Activated T-cell treated with anti-CD3 and anti-CD28 coated beads, Interleukin-2, amount 50 U/mL, for 72 hours (primary cell): ENCODE data around the gene ARRDC3. TPM values are rescaled to one million over a fixed set of nuclear protein-coding genes. Genes with fewer than 3 reads are reported as not detected.

Experiments
- ATAC-seq, 2 donors: fragments of 150-1000 bp; cut with Tn5 transposase; replicated peaks in 1 of 2; 2 replicates each; pipeline ENCODE4 v1.10.0; 2021; ENCODE audit warnings: moderate library complexity in 2 of 2, mild to moderate bottlenecking in 1 of 2
- DNase-seq, 2 donors: peaks; one replicate each; pipeline ENCODE4 v3.0.0; 2021 to 2022; ENCODE audit warnings: mixed read lengths in 1 of 2
- H3K27ac Mint-ChIP-seq: one replicate; pipeline ENCODE4 v1.8.0; 2022; ENCODE audit warnings: mild to moderate bottlenecking, moderate library complexity, mixed read lengths
- H3K27me3 Mint-ChIP-seq: one replicate; pipeline ENCODE4 v1.8.0; 2022; ENCODE audit warnings: low read depth, mixed read lengths
- H3K36me3 Mint-ChIP-seq, 2 donors: one replicate each; pipeline ENCODE4 v1.8.0; 2022; ENCODE audit warnings: mixed read lengths in 2 of 2, mild to moderate bottlenecking in 1 of 2; ENCODE audit not compliant: insufficient read depth in 2 of 2
- H3K4me1 Mint-ChIP-seq: one replicate; pipeline ENCODE4 v1.8.0; 2022; ENCODE audit warnings: low read depth, mixed read lengths
- H3K4me3 Mint-ChIP-seq, 2 donors: one replicate each; pipeline ENCODE4 v1.8.0; 2022; ENCODE audit warnings: mild to moderate bottlenecking in 2 of 2, mixed read lengths in 2 of 2, moderate library complexity in 2 of 2
- H3K9me3 Mint-ChIP-seq, 2 donors: one replicate each; pipeline ENCODE4 v1.8.0; 2022; ENCODE audit warnings: mixed read lengths in 2 of 2
- total RNA-seq, 2 donors: library from RNA; stranded (reverse); gene quantifications; one replicate each; pipeline ENCODE4 v1.2.3, GENCODE V29; 2022

Gene ARRDC3
- total RNA-seq, 2 donors from 2014 or later: 12.8 to 21.1 TPM

DNA sequence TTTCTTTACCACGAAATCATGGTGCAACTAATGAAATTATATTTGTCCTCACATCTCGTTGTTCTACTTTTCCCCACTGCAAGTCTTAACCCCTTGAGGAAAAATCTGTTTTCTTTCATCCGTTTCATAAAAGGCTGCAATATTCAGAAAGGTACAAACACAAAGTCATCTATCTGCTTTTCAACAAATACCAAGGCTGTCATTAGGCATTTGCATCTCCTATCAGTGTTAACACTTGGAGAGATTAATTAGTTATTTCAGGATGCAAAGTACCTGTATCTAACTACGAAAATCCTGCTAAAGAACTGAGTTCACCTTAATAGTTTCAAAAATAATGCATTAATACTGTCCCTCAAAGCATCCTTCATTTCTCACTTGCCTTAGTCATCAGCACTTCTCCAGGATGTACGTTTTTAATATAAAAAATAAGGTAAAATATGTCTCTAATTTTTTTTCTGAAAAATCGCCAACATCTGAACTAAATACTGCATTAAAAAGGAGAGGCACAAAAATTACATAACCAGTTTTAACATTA lies 1.8 kb downstream of the ARRDC3 start:
- Mint-ChIP-seq H3K4me3 (peak overlapping the region; percentile 94 to 98), H3K4me1 (peaks cover 34% of the 10 kb centered on the region), H3K36me3 (peaks cover 4 to 8% of the 10 kb centered on the region in 2 donors), H3K27ac (peak overlapping the region; percentile 96), H3K9me3 (no peaks in the 10 kb centered on the region), H3K27me3 (no peaks in the 10 kb centered on the region)
- no peak for DNase-seq
- no peak for ATAC-seq

DNA sequence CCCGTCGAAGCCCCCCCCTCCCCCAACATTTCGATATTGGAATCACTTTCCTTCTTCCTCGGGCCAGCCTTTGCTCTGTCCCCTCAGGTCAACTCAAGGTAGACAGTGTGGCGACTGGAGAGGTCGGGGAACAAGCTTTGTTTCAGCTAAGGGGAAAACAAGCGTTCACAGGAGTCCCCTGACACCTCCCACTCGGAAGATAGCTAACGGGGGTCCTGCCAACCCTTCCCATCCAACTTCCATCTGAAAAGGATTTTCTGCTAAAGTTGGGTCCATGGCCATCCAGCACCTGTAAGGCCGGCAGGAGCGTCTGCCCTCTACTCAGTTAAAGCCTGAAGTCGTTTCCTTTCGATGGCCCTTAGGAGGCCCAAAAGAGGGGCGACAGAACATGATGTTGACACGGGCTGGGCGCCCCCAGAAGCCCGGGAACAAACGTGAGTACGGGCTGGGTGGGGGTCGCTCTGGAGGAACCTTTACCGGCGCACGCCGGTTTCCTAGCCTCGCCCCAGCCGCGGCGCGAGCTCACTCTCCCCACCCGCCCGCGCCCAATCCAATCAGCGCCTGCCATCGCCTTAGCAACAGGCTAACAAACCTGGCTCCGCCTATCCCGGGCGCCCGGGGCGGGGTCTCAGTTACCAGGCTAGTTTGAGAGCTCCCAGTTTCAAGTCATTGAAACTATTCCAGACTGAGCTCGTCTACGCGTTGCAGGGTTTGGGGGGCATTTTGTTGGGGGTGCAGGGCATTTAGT lies 2.5 kb downstream of the ARRDC3 start:
- H3K27ac Mint-ChIP-seq: peak overlapping the region; percentile 96
- H3K27me3 Mint-ChIP-seq: no peaks in the 10 kb centered on the region
- DNase-seq (peak; percentile 95 to 96), ATAC-seq (peak; percentile 62 to 67)
- peaks cover 4 to 8% of the 10 kb centered on the region in 2 donors for H3K36me3 Mint-ChIP-seq
- H3K9me3 Mint-ChIP-seq: no peaks in the 10 kb centered on the region
- H3K4me1 Mint-ChIP-seq: peaks cover 41% of the 10 kb centered on the region
- H3K4me3 Mint-ChIP-seq: peak overlapping the region; percentile 94 to 98

DNA sequence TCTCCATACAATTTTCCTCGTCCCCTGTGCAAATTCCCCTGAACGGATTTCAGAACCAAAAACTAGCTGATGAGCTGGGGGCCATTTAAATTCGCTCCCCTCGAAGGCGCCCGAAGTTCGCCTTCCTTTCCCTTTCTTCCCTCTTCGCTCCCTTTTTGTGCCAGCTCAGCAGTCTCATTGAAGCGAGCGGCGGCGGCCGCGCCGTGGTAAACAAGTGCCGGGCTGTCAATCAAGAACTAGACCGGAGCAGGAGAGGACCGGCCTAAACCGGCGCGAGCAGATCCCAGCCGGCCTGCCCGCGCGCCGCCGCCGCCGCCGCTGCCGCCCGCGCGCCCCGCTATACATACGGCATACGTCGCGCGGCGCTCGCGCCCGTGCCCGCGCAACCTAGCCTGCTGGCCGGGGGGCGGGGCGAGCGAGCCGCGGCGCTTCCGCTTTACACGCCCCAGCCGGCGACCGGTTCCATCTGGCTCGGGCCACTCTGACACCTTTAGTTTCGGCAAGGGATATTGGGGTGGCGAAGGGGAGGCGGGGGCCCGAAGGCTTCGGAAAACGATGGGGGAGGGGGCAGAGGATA lies 3.1 kb downstream of the ARRDC3 start:
- H3K4me3 Mint-ChIP-seq: peak overlapping the region; percentile 94 to 98
- ATAC-seq: peak; percentile 71 to 76
- H3K27me3 Mint-ChIP-seq: no peaks in the 10 kb centered on the region
- peaks cover 45% of the 10 kb centered on the region for H3K4me1 Mint-ChIP-seq
- peak; percentile 93 to 97 for DNase-seq
- peak overlapping the region; percentile 96 for H3K27ac Mint-ChIP-seq
- peaks cover 4 to 10% of the 10 kb centered on the region in 2 donors for H3K36me3 Mint-ChIP-seq
- H3K9me3 Mint-ChIP-seq: no peaks in the 10 kb centered on the region

DNA sequence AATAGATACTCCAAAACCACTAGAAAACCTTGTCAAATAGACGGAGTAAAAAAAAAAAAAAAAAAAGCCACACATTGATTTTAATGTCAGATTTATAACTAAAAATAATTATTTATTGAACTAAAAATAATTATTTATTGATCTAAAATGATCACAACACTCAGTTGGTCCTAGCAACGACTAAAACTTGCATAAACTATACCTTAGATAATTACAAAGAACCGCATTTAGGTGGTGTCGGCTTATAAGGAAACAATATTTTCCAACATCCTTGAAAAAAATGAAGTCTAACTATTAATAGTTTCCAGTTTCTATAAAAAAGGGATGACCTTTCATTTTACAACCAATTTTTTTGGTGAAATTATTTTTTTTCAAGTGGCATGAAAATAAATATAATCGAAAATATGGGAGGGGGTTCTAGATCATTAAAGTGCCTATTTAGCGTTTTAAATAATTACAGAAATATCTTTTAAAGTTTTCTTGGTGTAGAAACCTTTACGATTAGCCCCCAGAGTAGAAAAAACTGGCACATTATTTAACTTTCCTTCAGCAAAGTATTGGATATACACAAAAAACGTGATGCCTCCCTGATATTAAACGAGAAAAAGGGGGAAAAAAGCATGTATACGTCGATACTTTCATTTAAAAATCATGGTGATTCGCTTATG lies 3.7 kb downstream of the ARRDC3 start:
- Mint-ChIP-seq H3K4me1 (peaks cover 46% of the 10 kb centered on the region), H3K36me3 (peaks cover 8 to 15% of the 10 kb centered on the region in 2 donors), H3K4me3 (peak overlapping the region; percentile 94 to 98), H3K27me3 (no peaks in the 10 kb centered on the region), H3K9me3 (no peaks in the 10 kb centered on the region), H3K27ac (peak overlapping the region; percentile 97)
- DNase-seq (no peak), ATAC-seq (no peak)

DNA sequence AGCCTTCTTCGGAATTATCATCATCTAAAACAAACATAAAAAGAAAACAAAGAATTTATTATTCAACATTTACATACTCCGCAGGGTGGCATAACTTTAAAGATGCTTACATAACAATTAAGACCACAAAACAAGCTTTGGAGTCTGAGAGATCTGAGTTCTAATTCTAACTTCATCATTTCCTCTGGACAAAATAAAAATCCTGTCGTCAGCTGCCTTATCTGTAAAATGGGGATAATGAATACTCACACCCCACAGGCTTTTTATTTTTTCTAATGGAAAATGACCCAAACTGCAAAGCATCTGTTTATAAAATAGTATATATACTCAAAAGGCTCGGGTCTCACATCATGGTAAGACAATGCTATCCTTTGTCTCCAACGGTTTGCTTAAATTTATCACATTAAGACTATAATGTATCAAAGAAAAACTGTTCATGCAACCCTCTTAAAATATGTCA lies 4.3 kb downstream of the ARRDC3 start:
- H3K4me3 Mint-ChIP-seq: peak overlapping the region; percentile 94 to 98
- H3K9me3 Mint-ChIP-seq: no peaks in the 10 kb centered on the region
- peaks cover 40% of the 10 kb centered on the region for H3K4me1 Mint-ChIP-seq
- H3K36me3 Mint-ChIP-seq: peaks cover 8 to 18% of the 10 kb centered on the region in 2 donors
- H3K27ac Mint-ChIP-seq: peak overlapping the region; percentile 97
- no peaks in the 10 kb centered on the region for H3K27me3 Mint-ChIP-seq
- ATAC-seq (no peak), DNase-seq (no peak)

DNA sequence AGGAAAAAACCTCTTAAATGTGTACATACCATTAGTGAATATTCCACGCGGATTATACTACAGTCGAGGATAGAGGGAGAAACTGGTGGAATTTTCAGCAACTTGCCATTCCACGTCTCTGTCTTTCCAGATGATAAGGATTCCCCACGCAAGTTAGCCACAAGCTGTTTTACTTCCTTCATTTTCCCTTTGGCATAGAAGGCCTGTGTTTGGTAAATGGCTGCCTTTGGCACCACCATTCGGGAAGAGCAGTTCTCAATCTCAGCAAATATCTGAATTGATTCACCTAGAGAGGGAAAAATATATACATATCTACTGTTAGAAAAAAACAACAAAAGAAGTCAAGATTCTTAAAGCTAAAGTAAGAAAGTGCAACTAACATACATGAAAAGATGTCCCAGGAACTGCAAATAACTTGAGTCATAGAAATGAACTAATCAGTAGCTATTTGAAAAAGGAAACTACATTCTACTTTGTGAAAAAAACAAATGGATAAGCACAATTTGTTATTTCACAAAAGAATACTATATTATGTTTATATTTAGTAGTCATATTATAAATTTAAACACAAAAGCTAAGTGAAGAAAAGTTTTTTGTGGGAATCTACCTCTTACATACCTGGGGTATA lies 8.1 kb downstream of the ARRDC3 start:
- ATAC-seq: no peak
- Mint-ChIP-seq H3K9me3 (no peaks in the 10 kb centered on the region), H3K4me1 (peaks cover 43% of the 10 kb centered on the region), H3K27me3 (no peaks in the 10 kb centered on the region), H3K27ac (peak overlapping the region; percentile 70), H3K4me3 (peak overlapping the region in 1 of 2 donors; percentile 56), H3K36me3 (peaks cover 14 to 42% of the 10 kb centered on the region in 2 donors)
- no peak for DNase-seq

DNA sequence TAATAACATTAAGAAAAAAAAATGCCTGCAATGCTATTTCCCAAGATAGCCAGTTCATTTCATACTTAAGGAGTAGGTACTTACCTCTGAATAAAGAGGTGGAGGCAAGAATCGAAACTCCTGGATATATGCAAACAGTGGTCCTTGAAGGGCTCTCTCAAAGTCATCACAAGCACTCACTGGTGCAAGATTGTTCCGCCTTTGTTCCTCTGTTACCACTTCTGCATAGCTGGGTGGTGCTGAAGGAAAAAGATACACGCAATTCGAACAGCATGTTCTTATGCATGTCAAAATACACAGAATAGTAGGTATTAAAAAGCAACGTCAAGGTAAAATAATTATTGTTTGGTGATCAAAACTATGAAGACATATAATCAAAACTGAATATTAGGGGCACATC lies 9.5 kb downstream of the ARRDC3 start:
- peaks cover 38% of the 10 kb centered on the region for H3K4me1 Mint-ChIP-seq

DNA sequence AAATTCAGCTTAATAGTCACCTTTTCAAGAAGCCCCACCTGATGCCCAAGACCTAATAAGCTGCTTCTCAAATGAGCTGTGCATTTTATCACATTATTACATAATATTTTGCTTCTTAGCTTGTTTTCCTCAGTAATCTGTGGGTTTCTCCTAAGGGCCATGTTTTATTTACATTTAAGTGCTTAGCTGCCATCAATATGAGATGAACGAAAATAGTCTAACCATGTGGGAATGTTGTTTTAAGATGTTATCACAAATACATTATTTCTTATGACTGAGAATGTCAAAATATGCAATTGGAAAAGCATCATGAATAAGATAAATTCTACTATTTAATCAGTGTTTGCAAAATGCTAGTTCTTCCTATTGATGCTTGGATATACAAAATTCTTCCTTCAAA lies 10.1 kb downstream of the ARRDC3 start:
- H3K4me1 Mint-ChIP-seq: peaks cover 36% of the 10 kb centered on the region
- ATAC-seq (no peak), DNase-seq (no peak)
- H3K9me3 Mint-ChIP-seq: no peaks in the 10 kb centered on the region
- peak overlapping the region in 1 of 2 donors; percentile 30 for H3K4me3 Mint-ChIP-seq
- H3K36me3 Mint-ChIP-seq: peaks cover 14 to 48% of the 10 kb centered on the region in 2 donors
- H3K27ac Mint-ChIP-seq: peak overlapping the region; percentile 70
- H3K27me3 Mint-ChIP-seq: no peaks in the 10 kb centered on the region

More for the DNA sequence above, 9.5 kb downstream of the ARRDC3 start:
- DNase-seq: no peak
- Mint-ChIP-seq H3K4me3 (no peak overlapping the region), H3K27ac (no peak overlapping the region), H3K36me3 (peaks cover 12 to 43% of the 10 kb centered on the region in 2 donors), H3K27me3 (no peaks in the 10 kb centered on the region), H3K9me3 (no peaks in the 10 kb centered on the region)
- ATAC-seq: no peak

DNA sequence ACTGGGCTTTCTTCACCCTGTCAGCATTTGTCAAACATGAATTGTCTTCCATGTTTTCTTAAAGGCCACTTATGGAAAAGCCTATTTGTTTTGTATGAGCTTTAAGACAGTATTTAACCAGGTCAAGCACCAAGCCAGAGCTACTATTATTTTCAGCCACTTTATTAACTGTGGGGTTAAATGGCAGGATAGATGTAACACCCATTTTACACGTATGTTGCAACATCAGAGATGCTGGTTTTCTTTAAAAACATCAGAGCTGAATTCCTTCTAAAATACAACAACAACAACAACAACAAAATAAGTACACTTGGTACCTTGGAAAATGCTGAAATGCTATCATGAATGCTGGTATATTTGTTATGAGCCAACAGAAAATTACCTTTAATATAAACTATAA lies 13.6 kb downstream of the ARRDC3 start:
- no peak for DNase-seq
- no peak for ATAC-seq
- Mint-ChIP-seq H3K9me3 (no peaks in the 10 kb centered on the region), H3K27ac (peak overlapping the region; percentile 40), H3K36me3 (peaks cover 9 to 34% of the 10 kb centered on the region in 2 donors), H3K4me1 (peaks cover 8% of the 10 kb centered on the region), H3K4me3 (no peak overlapping the region), H3K27me3 (no peaks in the 10 kb centered on the region)

DNA sequence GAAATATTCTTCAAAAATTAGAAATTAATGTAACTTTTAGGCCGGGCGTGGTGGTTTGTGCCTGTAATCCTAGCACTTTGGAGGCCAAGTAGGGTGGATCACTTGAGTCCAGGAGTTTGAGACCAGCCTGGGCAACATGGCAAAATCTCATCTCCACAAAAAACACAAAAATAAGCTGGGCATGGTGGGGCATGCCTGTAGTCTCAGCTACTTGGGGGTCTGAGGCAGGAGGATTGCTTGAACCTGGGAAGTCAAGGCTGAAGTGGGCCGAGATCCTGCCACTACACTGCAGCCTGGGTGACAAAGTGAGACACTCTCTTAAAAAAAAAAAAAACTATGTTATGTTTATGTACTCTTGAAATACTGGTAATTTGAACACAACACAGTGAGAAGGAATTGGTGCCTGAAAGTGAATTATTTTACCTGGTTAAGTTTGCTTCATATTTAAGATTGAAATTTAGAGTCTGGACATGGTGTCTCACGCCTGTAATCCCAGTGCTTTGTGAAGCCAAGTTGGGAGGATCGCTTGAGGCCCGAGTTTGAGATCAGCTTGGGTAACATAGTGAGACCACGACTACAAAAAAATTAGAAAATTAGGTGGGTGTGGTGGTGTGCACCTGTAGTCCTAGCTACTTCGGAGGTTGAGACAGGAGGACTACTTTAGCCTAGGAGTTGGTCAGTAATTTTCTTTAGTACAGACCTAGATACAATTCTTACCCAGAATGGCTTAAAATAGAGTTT lies 15.0 kb downstream of the ARRDC3 start:
- H3K9me3 Mint-ChIP-seq: no peaks in the 10 kb centered on the region
- no peak overlapping the region for H3K4me3 Mint-ChIP-seq
- H3K36me3 Mint-ChIP-seq: peaks cover 9 to 23% of the 10 kb centered on the region in 2 donors
- DNase-seq (no peak), ATAC-seq (no peak)
- H3K27me3 Mint-ChIP-seq: no peaks in the 10 kb centered on the region
- H3K27ac Mint-ChIP-seq: no peak overlapping the region
- H3K4me1 Mint-ChIP-seq: peaks cover 5% of the 10 kb centered on the region

DNA sequence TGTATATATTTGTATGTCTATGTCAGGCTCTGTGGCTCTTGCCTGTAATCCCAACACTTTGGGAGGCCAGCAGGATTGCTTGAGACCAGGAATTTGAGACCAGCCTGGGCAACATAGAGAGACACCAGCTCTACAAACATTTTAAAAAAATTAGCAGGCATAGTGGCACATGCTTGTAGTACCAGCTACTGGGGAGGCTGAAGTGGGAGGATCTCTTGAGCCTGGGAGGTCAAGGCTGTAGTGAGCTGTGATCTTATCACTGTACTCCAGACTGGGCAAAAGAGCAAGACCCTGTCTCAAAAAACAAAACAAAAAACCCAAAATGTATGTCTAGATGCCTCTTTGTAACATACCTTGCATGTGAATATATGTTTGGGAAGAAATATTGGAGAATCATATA lies 15.8 kb downstream of the ARRDC3 start:
- Mint-ChIP-seq H3K36me3 (peaks cover 7 to 26% of the 10 kb centered on the region in 2 donors), H3K27me3 (no peaks in the 10 kb centered on the region), H3K4me1 (no peaks in the 10 kb centered on the region), H3K4me3 (no peak overlapping the region), H3K9me3 (peaks cover 0 to 3% of the 10 kb centered on the region in 2 donors), H3K27ac (no peak overlapping the region)
- ATAC-seq: no peak
- no peak for DNase-seq

DNA sequence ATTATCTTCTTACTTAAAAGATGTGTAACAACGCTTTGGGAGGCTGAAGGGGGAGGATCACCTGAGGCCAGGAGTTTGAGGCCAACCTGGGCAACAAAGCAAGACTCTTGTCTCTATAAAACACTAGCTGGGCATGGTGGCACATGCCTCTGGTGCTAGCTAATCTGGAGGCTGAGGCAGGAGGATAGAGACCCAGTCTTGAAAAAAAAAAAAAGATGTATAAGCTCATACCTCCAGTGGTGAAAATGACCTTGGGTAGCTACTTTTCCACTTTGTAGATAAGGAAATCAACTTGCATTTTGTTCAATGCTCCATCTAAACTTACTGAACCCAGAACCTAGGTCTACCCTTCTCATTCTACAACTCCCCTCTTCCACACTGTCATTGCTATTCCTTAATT lies 16.6 kb downstream of the ARRDC3 start:
- Mint-ChIP-seq H3K27ac (no peak overlapping the region), H3K4me3 (no peak overlapping the region), H3K27me3 (no peaks in the 10 kb centered on the region), H3K4me1 (peaks cover 5% of the 10 kb centered on the region), H3K36me3 (peaks cover 11 to 29% of the 10 kb centered on the region in 2 donors), H3K9me3 (peaks cover 3 to 8% of the 10 kb centered on the region in 2 donors)
- ATAC-seq (no peak), DNase-seq (no peak)
